ENCODE data around the gene S100A11.

DNA sequence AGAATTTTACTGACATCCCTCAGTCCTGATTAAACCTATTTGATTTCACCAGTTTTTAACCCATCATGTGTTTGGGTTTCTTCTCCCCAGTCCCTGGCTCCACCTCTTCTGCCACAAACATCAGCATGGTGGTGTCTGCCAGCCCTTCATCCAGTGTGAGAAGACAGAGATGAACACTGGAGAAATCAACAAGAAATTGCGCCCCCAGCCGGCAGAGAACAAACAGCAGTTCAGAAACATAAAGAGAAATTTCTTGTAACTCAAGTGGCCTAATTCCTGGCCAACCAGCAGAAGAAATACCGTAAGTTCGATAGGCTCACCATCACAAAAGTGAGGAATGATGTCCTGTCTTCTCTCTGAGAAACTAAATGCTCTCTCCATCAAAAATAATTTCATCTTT, 18.3 kb downstream of the S100A11 start:
- TF ChIP-seq, protein P1, sequence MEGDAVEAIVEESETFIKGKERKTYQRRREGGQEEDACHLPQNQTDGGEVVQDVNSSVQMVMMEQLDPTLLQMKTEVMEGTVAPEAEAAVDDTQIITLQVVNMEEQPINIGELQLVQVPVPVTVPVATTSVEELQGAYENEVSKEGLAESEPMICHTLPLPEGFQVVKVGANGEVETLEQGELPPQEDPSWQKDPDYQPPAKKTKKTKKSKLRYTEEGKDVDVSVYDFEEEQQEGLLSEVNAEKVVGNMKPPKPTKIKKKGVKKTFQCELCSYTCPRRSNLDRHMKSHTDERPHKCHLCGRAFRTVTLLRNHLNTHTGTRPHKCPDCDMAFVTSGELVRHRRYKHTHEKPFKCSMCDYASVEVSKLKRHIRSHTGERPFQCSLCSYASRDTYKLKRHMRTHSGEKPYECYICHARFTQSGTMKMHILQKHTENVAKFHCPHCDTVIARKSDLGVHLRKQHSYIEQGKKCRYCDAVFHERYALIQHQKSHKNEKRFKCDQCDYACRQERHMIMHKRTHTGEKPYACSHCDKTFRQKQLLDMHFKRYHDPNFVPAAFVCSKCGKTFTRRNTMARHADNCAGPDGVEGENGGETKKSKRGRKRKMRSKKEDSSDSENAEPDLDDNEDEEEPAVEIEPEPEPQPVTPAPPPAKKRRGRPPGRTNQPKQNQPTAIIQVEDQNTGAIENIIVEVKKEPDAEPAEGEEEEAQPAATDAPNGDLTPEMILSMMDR (conservative IDR thresholded peaks at IDR 0.05): peak; percentile 35
- TF ChIP-seq ZFX (IDR thresholded peaks at IDR 0.05): no peak

All from C4-2B (cell line).